ENCODE measurements around the gene PDLIM1.
"Not testable (repeated sequence)": the region's sequence is repeated elsewhere in the genome, so short reads cannot be mapped to it uniquely, and the experiment has no call there.

Gene PDLIM1

DNA sequence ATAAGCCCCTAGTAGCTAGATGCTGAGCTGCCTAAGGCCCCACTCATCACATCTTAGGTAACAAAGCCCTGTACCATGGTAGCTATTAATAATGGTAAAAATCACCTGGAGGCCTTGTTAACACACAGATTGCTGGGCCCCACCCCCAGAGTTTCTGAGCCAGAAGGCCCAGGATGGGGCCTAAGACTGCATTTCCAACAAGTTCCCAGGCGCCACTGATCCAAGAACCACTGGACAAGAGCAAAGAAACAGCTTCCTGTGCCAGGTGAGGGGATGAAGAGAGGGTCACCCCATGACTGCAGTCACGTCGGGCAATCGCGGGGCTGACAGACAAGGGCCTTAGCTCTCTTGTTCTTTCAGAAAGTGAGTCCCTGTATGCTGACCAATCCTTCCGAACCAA lies 50.0 kb downstream of the PDLIM1 start:
- no peak for DNase-seq (ENCODE audit: low spot score)

DNA sequence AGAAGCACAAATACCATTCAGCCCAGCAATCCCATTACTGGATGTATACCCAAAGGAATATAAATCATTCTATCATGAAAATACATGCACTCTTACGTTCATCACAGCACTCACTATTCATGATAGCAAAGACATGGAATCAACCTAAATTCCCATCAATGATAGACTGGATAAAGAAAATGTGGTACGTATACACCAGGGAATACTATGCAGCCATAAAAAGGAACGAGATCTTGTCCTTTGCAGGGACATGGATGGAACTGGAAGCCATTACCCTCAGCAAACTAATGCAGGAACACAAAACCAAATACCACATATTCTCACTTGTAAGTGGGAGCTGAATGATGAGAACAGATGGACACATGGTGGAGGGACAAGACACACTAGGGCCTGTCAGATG lies 50.7 kb downstream of the PDLIM1 start:
- DNase-seq (ENCODE audit: low spot score), result not testable (repeated sequence)

DNA sequence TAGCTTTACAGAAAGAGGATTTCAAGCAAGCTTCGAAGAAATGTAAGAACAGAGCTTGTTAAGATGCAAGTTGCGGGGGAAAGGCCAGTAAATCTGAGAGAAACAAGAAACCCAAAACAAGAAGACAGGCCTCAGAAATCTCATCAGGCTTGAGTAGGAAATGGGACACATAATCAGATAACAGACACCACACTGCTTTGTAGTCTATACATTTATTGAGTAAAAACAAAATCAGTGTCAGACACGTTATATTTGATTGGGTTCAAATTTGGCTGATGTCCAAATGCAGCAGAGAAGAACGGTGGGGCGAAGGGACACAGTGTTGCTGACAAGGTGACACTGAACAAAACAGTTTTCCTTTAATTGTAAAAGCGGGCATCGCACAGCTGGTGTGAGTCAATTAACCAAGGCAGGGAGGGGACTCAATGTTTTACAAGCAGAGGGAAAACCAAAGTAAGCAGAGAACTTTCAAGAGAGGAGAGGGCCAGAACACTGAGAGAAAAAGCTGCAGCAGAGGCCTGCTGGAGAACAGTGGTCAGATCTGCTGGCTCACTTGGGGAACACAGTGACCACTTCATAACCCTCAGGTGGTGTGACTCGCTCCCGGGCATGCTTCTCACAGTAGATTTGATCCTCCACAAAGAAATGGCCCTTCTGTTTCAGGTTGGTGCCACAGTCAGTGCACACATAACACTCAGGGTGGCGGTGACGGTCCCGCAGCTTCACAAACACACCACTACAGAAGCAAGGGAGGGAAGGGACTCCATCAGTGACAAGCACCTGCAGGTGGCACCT lies 53.2 kb downstream of the PDLIM1 start:
- no peak for DNase-seq (ENCODE audit: low spot score)

DNA sequence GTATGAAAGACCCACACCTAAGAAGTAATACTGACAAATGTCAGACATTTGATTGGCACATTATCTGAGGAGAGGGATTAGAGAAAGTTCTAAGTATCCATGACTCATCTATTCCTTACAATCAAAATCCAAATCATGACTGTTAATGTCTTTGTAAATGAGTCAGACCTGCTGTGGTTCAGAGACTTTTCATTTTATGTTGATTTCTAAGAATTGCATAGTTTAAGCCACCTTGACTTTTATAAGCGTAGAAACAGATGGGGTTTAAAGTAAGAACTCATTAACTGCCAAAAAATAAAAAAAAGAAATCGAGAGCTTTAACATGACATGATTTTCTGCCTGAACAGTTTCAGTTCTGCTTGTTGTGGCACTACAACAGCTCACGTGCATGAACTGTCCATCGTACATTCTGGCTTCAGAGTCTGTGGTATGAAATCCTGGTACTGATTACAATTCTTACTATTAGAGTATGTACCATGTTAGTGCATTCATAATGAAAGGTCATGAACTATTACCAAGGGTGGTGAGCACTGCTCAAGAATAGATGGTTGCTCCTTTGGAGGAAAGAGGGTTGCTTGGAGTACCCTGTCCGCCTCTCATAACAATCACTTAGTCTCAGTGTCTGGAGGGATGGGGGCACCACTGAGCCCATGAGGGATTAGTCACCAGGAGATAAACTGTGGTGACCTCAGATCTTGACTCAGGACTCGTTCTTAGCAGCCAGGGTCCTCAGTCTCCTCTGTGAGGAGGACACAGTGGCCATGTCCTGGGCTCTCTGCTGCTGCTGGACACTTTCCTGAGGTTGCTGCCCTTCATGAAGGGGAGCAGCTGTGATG lies 54.5 kb downstream of the PDLIM1 start:
- DNase-seq (ENCODE audit: low spot score), result peak; percentile 56

DNA sequence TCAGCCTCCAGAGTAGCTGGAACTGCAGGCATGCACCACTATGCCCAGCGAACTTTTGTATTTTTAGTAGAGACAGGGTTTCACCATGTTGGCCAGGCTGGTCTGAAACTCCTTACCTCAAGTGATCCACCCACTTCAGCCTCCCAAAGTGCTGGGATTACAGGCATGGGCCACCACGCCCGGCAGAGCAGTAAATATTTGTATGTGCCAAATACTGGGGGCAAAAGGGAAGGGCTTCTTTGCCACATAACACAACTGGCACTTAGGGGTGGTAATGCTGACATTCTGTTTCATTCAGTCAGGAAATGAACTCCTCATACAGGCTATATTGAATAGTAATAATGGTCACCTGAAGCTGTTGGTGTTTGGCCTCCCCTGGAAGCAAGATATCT lies 55.1 kb downstream of the PDLIM1 start:
- no peak for DNase-seq (ENCODE audit: low spot score)

DNA sequence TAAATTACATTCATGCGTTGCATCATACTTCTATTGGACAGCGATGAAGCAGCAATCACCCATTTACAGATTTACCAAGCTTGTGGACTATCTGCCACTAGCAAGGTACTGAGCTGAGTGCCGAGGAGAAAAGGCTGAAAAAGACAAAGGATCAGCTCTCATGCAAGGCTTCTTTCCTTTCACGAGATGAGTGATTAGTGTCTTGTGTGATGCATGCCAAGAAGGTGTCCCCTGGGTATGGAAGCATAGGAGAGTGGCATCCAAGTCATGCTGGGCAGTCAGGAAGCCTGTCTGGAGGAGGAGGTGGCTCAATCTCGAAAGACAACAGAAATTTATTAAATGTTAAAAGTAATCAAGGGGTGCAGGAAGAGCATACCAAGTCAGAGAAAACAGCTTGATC lies 55.9 kb downstream of the PDLIM1 start:
- no peak for DNase-seq (ENCODE audit: low spot score)

DNA sequence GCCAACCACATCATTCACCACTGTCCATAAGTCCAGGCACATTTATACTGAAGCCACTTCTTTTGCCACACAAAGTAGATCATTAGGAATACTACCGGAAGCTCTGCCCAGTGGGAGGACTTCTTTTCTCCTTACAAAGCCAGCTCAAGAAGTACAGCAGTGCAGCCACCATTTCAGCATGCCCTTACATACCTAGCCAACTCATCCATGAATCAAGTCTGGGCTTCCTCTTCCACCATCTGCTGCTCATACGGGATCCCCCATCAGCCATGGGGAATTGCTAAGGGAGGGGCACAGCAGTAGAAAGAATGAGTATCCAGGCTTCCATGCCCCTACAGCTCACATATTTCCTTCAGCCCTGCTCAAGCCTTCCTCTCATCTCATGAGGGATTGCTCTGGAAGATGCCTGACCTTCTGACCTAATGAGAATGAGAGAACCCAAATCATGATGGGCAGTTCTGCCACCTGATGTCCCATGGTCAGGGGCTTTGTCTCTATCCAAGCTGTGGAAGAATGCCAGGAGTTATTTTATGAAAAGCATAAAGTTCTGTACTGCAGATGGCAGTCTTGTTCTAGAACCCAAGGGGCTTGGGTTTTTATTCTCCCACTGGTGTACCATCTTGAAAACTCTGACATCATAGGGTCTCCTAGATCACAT lies 57.3 kb downstream of the PDLIM1 start:
- DNase-seq (ENCODE audit: low spot score), result no peak

DNA sequence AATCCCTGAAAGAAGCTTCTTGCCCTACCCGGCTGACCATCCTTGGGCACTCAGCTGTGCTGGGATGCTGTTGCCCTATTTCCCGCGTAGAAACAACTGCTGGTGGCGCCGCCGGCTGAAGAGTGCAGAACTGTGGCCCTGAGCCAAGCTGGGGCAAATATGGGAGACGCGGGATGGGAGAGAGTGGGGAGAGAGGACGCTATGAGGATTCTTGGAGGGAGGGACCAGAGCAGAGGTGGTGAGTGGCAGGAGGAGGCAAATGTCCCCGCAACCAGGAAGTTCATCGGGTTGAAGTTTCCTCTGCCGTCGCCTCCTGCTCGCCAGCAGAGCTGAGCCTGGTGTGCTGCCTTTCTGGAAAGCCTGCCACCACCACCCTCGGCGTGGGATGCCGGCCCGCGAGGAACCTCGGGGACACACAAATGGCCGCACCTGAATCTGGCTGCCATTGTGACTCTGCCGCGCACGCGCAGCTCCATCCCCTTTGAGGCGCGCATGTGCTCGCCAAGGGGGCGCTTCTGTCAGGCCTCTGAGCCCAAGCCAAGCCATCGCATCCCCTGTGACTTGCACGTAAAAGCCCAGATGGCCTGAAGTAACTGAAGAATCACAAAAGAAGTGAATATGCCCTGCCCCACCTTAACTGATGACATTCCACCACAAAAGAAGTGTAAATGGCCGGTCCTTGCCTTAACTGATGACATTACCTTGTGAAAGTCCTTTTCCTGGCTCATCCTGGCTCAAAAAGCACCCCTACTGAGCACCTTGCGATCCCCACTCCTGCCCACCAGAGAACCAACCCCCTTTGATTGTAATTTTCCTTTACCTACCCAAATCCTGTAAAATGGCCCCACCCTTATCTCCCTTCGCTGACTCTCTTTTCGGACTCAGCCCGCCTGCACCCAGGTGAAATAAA lies 59.9 kb downstream of the PDLIM1 start:
- not testable (repeated sequence) for DNase-seq (ENCODE audit: low spot score)

DNA sequence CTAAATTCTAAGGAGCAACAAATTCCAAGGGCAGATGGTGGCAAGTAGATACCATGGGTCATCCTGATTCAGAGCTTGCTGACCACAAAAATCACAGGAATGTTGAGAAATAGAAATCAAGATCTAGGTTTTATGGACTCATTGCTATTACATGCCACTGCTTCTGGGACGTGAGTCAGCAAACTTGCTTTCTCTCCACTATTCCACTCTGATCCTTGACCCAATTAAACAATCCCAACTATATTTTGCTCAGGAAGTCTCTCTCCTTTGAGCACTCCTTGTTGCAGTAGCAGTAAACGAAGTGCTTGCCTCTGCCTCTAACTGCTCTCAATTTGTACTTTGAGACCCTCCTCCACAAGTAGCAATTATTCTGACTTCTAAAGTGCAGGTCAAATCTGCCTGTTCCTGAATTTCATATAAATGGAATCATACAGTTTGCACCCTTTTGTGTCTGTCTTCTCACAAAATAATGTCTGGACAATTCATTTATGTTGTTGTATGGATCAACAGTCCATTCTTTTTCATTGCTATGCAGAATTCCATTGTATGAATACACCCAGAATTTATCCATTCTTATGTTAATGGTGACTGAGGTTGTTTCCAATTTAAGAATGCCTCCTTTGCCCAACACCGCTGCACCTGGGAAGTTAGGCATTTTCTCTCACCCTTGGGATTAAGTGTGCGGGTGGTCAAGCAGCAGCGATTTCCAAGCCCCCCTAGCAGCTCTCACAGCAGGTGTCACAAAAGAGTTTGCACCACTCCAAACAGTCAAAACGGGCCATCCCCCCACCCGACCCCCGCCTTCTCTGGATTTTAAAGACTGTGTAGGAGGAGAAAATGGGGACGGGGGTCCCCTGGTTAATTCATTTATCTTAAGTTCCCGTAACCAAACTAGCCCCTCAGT lies 60.8 kb downstream of the PDLIM1 start:
- peak; percentile 84 for DNase-seq (ENCODE audit: low spot score)

DNA sequence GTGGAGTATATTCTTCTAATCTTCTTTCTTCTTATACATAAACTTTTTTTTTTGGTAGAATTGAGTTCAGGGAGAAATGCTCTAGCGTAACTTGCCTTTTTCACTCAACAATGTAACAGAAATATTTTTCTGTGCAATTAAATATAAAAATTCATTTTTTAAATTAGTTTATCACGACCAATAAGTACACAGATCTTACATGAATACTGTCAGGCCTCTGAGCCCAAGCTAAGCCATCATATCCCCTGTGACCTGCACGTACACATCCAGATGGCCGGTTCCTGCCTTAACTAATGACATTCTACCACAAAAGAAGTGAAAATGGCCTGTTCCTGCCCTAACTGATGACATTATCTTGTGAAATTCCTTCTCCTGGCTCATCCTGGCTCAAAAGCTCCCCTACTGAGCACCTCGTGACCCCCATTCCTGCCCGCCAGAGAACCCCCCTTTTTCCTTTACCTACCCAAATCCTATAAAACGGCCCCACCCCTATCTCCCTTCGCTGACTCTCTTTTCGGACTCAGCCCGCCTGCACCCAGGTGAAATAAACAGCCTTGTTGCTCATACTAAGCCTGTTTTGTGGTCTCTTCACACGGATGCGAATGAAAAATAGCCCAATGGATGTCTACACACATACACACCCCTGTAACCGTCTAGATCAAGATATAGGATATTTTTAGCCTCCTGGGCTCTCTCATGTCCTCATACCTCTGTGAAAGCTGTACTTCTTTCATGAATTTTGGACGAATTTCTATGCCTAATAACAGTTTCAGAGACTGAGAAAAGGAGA lies 61.7 kb downstream of the PDLIM1 start:
- DNase-seq (ENCODE audit: low spot score), result not testable (repeated sequence)

DNA sequence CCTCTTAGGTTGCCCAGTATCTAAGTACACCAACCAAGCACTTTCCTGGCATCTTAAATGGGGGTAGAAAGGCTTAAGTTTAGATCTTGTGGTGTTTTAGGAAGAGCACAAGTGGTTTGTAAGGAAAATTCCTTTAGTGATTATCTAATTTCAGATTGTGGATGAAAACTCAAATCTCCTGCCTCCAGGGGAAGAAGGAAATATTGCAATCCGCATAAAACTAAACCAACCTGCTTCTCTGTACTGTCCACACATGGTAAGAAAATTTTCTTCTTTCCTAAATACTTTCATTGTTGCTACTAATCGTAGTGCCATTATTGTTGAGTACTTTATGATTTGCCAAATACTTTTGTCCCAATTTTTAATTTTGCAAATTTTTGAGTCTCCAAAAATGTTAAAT lies 65.7 kb downstream of the PDLIM1 start:
- no peak for DNase-seq (ENCODE audit: low spot score)

DNA sequence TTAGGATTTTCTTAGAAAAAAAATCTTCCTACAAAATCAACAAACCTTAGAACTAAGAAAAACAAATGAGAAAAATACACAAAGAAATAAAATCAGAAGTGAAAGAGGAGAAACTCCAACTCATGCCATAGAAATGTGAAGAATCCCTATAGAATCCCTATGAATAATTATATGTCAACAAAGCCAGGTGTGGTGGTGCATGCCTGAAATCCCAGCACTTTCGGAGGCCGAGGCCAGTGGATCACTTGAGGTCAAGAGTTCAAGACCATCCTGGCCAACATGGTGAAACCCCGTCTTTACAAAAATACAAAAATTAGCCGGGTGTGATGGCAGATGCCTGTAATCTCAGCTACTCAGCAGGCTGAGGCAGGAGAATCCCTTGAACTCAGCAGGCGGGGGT lies 69.7 kb downstream of the PDLIM1 start:
- no peak for DNase-seq (ENCODE audit: low spot score)

DNA sequence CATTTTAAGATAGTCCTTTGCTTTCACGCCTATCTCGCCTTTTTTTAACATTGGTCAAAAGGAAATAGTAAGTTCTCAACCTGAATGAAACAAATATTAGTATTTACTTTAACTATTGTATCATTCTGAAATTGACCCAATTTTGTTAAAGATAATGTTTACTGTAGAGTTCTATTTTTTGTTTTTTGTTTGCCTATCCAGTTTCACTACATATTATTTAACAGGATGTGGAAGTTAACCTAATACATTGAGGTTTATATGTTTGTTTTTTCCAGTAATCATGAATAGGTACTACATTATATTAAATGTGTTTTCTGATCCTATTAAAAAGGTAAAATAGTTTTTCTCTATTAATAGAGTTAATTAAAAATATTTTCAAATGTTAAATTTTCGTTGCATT lies 70.3 kb downstream of the PDLIM1 start:
- DNase-seq (ENCODE audit: low spot score), result no peak

DNA sequence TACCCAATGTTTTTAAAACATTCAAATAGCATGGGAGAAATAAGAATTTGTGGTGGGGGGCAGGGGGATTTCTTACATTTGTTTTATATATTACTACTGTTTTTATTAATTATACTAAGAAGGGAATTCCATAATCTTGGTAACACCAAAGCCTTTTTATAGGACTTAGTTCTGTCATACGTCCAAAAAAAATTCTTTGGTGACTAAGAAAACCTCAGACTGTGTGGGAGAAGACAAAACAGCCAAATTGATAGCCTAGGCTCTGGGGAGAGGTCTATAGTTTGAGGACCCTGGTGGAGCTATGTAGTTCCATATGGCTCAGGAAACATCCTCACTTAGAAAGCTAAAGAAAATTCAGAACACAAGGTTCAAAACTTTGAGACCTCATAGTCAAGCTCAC lies 73.3 kb downstream of the PDLIM1 start:
- no peak for DNase-seq (ENCODE audit: low spot score)

DNA sequence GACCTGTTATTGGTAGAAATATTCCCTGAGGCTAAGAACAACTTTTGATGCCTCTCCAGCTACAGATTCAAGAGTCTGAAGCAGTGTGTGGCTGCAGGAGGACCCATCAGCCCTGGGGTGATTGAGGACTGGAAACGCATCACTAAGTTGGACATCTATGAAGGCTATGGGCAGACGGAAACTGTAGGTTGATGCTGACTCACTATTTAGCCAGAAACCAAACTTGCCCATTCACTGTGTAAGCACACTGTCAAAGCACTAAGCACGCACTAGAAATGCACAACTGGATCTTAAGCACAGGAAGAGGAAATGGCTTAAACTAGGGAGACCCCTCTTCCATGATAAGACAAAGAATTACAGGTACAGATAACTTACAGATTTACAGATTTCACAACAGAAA lies 76.0 kb downstream of the PDLIM1 start:
- no peak for DNase-seq (ENCODE audit: low spot score)

DNA sequence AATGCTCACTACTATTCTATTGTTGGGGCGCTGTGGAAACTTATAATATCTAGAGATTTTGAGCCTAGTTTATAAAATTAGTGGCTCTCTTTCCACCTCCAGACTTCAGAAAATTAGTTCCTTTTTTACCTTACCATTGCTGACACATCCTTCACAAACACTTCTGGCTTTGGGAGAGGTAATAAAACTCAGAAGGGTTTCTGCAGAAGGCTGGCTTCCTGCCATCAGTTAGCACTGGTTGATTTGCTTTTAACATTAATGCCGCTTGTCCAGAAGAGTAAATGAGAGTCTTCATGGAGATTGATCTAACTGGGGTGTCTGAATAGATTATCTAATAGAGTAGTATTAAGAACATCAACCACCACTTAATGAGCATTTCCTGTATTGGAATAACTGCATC lies 76.4 kb downstream of the PDLIM1 start:
- DNase-seq (ENCODE audit: low spot score), result no peak

DNA sequence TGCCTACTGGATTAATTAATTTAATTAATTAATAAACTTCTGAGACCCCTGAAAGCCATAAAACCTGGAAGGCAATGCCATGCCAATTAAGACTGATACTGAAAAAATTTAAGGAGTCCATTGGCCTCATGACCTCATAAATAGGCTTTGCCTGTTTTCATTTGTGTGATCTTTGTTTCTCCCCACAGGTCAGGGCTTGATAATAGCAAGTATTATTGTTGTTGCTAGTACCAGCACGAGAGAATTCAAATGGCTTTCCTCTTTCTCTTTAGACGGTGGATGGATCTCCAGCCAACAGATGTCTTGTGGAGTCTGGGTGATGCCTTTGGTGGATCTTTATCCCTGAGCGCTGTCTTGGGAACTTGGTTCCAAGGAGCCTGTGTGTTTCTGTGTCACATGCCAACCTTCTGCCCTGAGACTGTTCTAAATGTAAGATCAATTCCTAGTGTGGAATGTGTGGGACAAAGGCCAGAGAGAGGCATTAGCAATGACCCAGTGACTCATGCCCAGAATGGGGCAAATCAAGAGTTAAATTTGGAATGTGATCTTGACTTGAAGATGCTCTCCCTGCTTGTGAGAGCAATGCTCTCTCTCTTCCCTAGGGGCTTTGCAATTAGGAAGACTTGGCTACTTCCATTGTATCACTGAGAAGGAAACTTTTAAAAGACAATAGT lies 79.1 kb downstream of the PDLIM1 start:
- DNase-seq (ENCODE audit: low spot score), result no peak

DNA sequence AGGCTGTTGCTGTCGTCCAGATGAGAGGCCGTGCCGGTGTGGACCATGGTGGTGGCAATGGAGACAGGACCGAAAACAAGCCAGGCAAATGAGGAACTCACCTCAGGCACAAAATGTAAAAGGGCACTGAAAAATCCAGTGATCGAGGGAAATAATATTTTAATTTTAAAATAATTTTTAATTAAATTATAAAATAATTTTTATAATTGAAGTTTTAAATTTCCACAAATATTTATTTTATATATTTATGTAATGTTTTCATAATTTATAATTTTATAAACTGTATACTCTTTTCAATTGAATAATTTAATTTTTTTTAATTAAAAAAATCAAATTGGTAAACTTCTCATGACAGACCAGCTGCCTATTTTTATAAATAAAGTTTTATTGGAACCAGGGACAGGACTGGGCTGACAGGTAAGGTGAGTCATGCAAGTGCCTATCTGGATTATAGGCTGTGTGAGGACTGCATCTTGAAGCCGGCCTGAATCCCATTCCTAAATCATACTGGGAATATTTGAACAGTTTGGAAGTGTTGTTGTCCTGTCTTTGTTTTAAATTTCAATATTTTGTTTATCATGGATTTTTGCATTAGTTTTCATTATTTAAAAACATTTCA lies 81.2 kb downstream of the PDLIM1 start:
- DNase-seq (ENCODE audit: low spot score), result no peak
